Mesendoderm (in vitro differentiated cells): Measurements from ENCODE around the gene ALG10B.
"Not testable (repeated sequence)": the region's sequence is repeated elsewhere in the genome, so short reads cannot be mapped to it uniquely, and the experiment has no call there.

Experiments
- DNase-seq: peaks from one replicate; pipeline ENCODE4 v3.0.0; 2013
- H2AK5ac ChIP-seq: 2 replicates; pipeline ENCODE4 v1.6.1; 2013; ENCODE audit warnings: low read length, inconsistent platforms
- H2BK120ac ChIP-seq: 2 replicates; pipeline ENCODE4 v1.6.1; 2013; ENCODE audit warnings: low read depth, mild to moderate bottlenecking, low read length, moderate library complexity, mixed read lengths
- H2BK15ac ChIP-seq: replicated peaks from 2 replicates; pipeline ENCODE4 v1.6.1; 2013; ENCODE audit warnings: low read depth, mild to moderate bottlenecking, moderate library complexity
- H2BK5ac ChIP-seq: 2 replicates; pipeline ENCODE4 v1.6.1; 2013; ENCODE audit warnings: low read length, inconsistent platforms
- H3K18ac ChIP-seq: 2 replicates; pipeline ENCODE4 v1.6.1; 2013; ENCODE audit warnings: mild to moderate bottlenecking, low read length, mixed read lengths
- H3K23ac ChIP-seq: one replicate; pipeline ENCODE4 v1.6.1; 2013; ENCODE audit warnings: low read length
- H3K27ac ChIP-seq: 2 replicates; pipeline ENCODE4 v1.5.1; 2013; ENCODE audit warnings: low read depth, mild to moderate bottlenecking, inconsistent platforms, low read length, moderate library complexity
- H3K27me3 ChIP-seq: 2 replicates; pipeline ENCODE4 v1.6.1; 2013; ENCODE audit warnings: low read length, control low read depth, mild to moderate bottlenecking, inconsistent platforms; ENCODE audit not compliant: insufficient read depth, poor library complexity
- H3K36me3 ChIP-seq: 2 replicates; pipeline ENCODE4 v1.6.1; 2013; ENCODE audit warnings: low read length, inconsistent platforms; ENCODE audit not compliant: control insufficient read depth, insufficient read depth
- H3K4ac ChIP-seq: one replicate; pipeline ENCODE4 v1.6.1; 2013; ENCODE audit warnings: low read depth, mild to moderate bottlenecking, low read length, moderate library complexity
- H3K4me1 ChIP-seq: 2 replicates; pipeline ENCODE4 v1.6.1; 2013; ENCODE audit warnings: low read depth, low read length, inconsistent platforms; ENCODE audit not compliant: control insufficient read depth
- H3K4me2 ChIP-seq: 2 replicates; pipeline ENCODE4 v1.6.1; 2013; ENCODE audit warnings: low read length
- H3K4me3 ChIP-seq: 2 replicates; pipeline ENCODE4 v1.5.1; 2013; ENCODE audit warnings: mild to moderate bottlenecking, low read length
- H3K56ac ChIP-seq: one replicate; pipeline ENCODE4 v1.6.1; 2013; ENCODE audit warnings: low read length
- H3K79me1 ChIP-seq: 2 replicates; pipeline ENCODE4 v1.6.1; 2013; ENCODE audit warnings: low read length, inconsistent platforms
- H3K79me2 ChIP-seq: 2 replicates; pipeline ENCODE4 v1.6.1; 2013; ENCODE audit warnings: mild to moderate bottlenecking, low read length; ENCODE audit not compliant: control insufficient read depth, insufficient read depth
- H3K9ac ChIP-seq: 2 replicates; pipeline ENCODE4 v1.6.1; 2013; ENCODE audit warnings: low read length, inconsistent platforms
- H4K5ac ChIP-seq: one replicate; pipeline ENCODE4 v1.6.1; 2013; ENCODE audit warnings: low read length
- H4K8ac ChIP-seq: one replicate; pipeline ENCODE4 v1.6.1; 2013; ENCODE audit warnings: low read depth, mild to moderate bottlenecking, control low read depth, low read length, moderate library complexity
- WGBS: extraction: QIAGEN DNeasy Blood & Tissue Kit; methylation state at CpG from one replicate; pipeline ENCODE4 v1.1.7; 2013; ENCODE audit warnings: low lambda C conversion rate, missing lambda C conversion rate; ENCODE audit not compliant: insufficient coverage; ENCODE audit errors: extremely low coverage; 5-methylcytosine and 5-hydroxymethylcytosine counted together

The ALG10B gene

DNA sequence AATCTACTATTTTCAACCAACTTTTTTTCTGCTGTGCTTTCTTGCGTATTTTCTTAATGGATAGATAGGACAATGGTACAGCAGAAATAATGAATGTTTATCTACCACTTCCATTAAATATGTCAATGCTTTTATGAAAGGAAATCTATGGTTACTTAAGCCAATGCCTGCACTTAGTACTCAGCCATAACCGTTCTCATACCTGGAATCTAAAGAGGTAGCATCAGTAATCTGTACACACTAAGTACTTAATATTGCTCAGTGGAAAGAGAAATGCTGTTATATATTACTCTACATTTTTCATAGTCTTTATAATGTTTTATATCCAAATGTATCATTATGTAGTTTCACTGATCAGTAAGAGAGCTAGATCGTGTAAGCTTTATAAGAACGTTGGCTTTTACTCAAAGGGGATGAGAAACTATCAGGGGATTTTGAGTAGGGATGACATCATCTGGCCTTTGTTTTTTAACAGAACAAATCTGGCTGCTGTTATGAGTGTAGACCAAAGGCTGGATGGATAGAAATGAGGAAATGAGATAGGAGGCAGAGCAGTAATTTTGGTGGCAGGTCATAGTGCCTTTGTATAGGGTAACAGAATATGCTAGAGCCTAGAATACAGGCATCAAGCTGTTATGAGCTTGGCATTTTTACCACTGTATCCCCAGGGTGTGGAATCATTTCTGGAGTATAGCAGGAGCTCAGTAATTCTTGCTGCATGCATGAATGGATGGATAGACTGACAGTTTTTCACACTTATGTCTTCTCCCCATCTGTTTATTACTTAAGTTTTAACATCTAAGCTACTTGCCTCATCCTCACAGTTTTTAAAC, 34.0 kb downstream of the ALG10B start:
- Histone ChIP-seq H2BK5ac (no peak overlapping the region), H3K36me3 (no peaks in the 10 kb centered on the region), H2BK120ac (no peak overlapping the region), H3K4ac (no peak overlapping the region), H3K79me2 (no peaks in the 10 kb centered on the region), H3K4me1 (no peaks in the 10 kb centered on the region), H4K5ac (no peak overlapping the region), H3K18ac (no peak overlapping the region), H3K9ac (no peak overlapping the region), H4K8ac (no peak overlapping the region), H2BK15ac (no peak overlapping the region), H3K23ac (no peak overlapping the region), H3K79me1 (no peaks in the 10 kb centered on the region), H3K27ac (no peak overlapping the region), H3K4me3 (no peak overlapping the region), H2AK5ac (no peak overlapping the region), H3K56ac (no peak overlapping the region), H3K27me3 (no peaks in the 10 kb centered on the region), H3K4me2 (no peak overlapping the region)
- WGBS: no CpG with 5 or more reads among the region's 4 CpGs
- DNase-seq: no peak

DNA sequence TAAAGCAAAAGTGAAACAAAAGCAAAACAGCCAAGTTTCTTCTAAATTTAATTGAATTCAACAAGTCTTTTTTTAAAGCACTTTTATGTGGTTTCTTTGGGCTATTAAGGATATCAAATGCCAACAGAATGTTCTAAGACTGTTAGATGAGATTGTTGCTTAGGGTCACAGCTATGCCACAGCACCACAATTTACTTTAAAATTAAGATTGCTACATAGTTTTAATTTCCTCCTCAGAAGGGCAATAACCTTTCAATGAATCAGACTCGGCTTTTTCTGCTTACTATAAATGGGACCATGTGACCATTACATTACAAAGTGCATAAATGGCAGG, 34.6 kb downstream of the ALG10B start:
- H3K56ac ChIP-seq, H2BK5ac ChIP-seq, H4K8ac ChIP-seq, H3K27me3 ChIP-seq, H3K4ac ChIP-seq, H3K79me1 ChIP-seq, H3K79me2 ChIP-seq, H2AK5ac ChIP-seq, H3K36me3 ChIP-seq, H3K9ac ChIP-seq, H3K4me3 ChIP-seq, H3K27ac ChIP-seq, H2BK120ac ChIP-seq, H3K4me2 ChIP-seq, DNase-seq, H3K4me1 ChIP-seq, H3K18ac ChIP-seq, H3K23ac ChIP-seq, H2BK15ac ChIP-seq, H4K5ac ChIP-seq: not testable (repeated sequence)
- WGBS: no CpG with 5 or more reads among the region's 1 CpG

DNA sequence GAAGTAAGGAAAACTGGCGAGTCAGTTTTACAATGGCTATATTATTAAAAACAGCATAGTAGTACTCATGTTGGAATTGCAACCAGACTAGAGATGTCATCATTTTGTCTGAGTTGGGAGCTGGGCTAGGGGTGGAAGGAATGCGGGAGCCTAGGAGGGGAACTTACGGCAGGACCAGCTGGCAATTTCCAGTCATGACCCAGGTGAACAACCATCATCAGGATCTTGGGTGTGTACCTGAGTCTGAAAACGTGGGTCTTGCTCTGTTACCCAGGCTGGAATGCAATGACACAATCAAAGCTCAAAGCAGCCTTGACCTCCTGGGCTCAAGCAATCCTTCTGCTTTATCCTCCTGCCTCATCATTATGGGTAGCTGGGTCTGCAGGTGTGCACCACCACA, 50.9 kb downstream of the ALG10B start:
- H3K4ac ChIP-seq: no peak overlapping the region
- H2BK5ac ChIP-seq: no peak overlapping the region
- H4K8ac ChIP-seq: no peak overlapping the region
- H3K27ac ChIP-seq: no peak overlapping the region
- no peak overlapping the region for H2AK5ac ChIP-seq
- H3K4me3 ChIP-seq: no peak overlapping the region
- H3K27me3 ChIP-seq: no peaks in the 10 kb centered on the region
- no peaks in the 10 kb centered on the region for H3K36me3 ChIP-seq
- no CpG with 5 or more reads among the region's 4 CpGs for WGBS
- no peak overlapping the region for H3K18ac ChIP-seq
- H2BK120ac ChIP-seq: no peak overlapping the region
- H3K9ac ChIP-seq: no peak overlapping the region
- no peak for DNase-seq
- no peak overlapping the region for H4K5ac ChIP-seq
- no peaks in the 10 kb centered on the region for H3K79me1 ChIP-seq
- H3K79me2 ChIP-seq: no peaks in the 10 kb centered on the region
- H3K56ac ChIP-seq: no peak overlapping the region
- H3K23ac ChIP-seq: no peak overlapping the region
- no peak overlapping the region for H3K4me2 ChIP-seq
- no peak overlapping the region for H2BK15ac ChIP-seq
- H3K4me1 ChIP-seq: no peaks in the 10 kb centered on the region

DNA sequence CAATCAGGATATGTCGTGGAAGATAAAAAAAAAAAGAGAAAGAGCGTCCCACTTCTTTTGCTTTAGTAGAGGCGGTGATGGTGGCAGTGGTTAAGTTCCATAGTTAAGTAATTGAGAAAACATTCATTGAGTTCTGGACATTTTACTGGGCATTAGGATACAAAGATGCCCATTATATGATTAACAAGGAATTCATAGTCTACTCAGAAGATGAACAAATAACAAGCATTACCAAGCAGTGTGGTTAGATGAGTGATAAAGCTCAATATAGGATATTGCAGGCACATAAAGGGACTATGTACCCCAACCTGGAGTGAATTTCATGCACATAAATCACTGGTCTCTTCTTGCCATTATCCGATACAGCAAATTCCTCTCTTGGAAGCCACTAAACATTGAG, 53.7 kb downstream of the ALG10B start:
- Histone ChIP-seq H4K8ac (no peak overlapping the region), H3K4me3 (no peak overlapping the region), H3K18ac (no peak overlapping the region), H3K79me1 (no peaks in the 10 kb centered on the region), H4K5ac (no peak overlapping the region), H2AK5ac (no peak overlapping the region), H3K27me3 (no peaks in the 10 kb centered on the region), H3K23ac (no peak overlapping the region), H2BK15ac (no peak overlapping the region), H3K56ac (no peak overlapping the region), H2BK5ac (no peak overlapping the region), H3K27ac (no peak overlapping the region), H3K9ac (no peak overlapping the region), H2BK120ac (no peak overlapping the region), H3K36me3 (no peaks in the 10 kb centered on the region), H3K4ac (no peak overlapping the region), H3K4me1 (no peaks in the 10 kb centered on the region), H3K4me2 (no peak overlapping the region), H3K79me2 (no peaks in the 10 kb centered on the region)
- DNase-seq: no peak
- WGBS: no CpG with 5 or more reads among the region's 4 CpGs

DNA sequence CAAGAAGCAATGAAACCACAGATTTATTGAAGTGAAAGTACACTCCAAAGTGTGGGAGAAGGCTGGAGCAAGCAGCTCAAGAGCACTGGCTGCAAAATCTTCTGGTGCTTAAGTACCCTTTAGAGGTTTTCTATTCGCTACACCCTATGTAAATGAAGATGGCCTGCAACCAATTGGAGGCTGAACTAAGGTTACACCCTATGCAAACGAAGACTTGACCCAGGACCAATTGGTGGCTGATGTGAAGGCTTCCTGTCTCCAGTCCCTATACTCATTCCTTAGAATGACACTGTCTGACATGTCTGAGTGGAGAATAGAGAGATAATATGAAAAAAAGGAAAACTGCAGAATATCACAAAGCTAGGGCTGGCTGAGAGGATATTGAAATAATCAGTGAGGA, 57.2 kb downstream of the ALG10B start:
- Histone ChIP-seq H3K27me3 (no peaks in the 10 kb centered on the region), H3K9ac (no peak overlapping the region), H3K18ac (no peak overlapping the region), H3K4me3 (no peak overlapping the region), H3K79me1 (no peaks in the 10 kb centered on the region), H3K23ac (no peak overlapping the region), H2AK5ac (no peak overlapping the region), H3K4ac (no peak overlapping the region), H3K4me2 (no peak overlapping the region), H3K4me1 (no peaks in the 10 kb centered on the region), H4K8ac (no peak overlapping the region), H4K5ac (no peak overlapping the region), H2BK15ac (no peak overlapping the region), H3K36me3 (no peaks in the 10 kb centered on the region), H3K79me2 (no peaks in the 10 kb centered on the region), H3K27ac (no peak overlapping the region), H3K56ac (no peak overlapping the region), H2BK5ac (no peak overlapping the region), H2BK120ac (no peak overlapping the region)
- no CpG with 5 or more reads among the region's 2 CpGs for WGBS
- peak; percentile 12 for DNase-seq

DNA sequence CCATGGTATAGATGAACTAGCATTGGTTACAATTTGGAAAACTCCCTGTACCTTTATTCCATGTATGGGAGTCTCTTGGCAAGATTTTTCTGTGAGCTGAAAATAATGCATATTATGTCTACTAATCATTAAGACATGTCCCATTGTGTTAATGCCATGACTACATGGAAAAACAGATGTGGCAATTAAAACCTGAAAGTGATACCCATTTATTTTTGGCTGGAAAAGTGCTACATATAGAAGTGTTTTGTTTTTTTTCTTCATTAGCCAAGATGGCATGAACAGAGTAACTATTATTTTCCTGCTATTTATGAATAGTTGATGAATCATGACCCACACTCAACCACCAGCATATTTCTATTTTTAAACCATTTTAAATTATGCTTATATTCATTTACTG, 58.2 kb downstream of the ALG10B start:
- no peak overlapping the region for H3K18ac ChIP-seq
- no peak for DNase-seq
- no peak overlapping the region for H2BK15ac ChIP-seq
- H3K23ac ChIP-seq: no peak overlapping the region
- H3K79me1 ChIP-seq: no peaks in the 10 kb centered on the region
- H2BK5ac ChIP-seq: no peak overlapping the region
- no peak overlapping the region for H3K27ac ChIP-seq
- no peak overlapping the region for H3K56ac ChIP-seq
- H3K4me1 ChIP-seq: no peaks in the 10 kb centered on the region
- H4K8ac ChIP-seq: no peak overlapping the region
- no peak overlapping the region for H4K5ac ChIP-seq
- no peaks in the 10 kb centered on the region for H3K36me3 ChIP-seq
- no peak overlapping the region for H3K9ac ChIP-seq
- no peaks in the 10 kb centered on the region for H3K79me2 ChIP-seq
- H3K4me2 ChIP-seq: no peak overlapping the region
- H3K4me3 ChIP-seq: no peak overlapping the region
- no peak overlapping the region for H3K4ac ChIP-seq
- H2BK120ac ChIP-seq: no peak overlapping the region
- H3K27me3 ChIP-seq: no peaks in the 10 kb centered on the region
- H2AK5ac ChIP-seq: no peak overlapping the region
